Measurements from ENCODE around the gene ABHD14A.

- TF ChIP-seq CTCF (IDR thresholded peaks at IDR 0.05) = no peak
- TF ChIP-seq FOXP1 (CRISPR knock-in tag; IDR thresholded peaks at IDR 0.05; ENCODE audit: borderline replicate concordance) = no peak
- TF ChIP-seq FOXP4 (CRISPR knock-in tag; IDR thresholded peaks at IDR 0.05) = no peak
These were observed 2.7 kb downstream of the ABHD14A start for GRCh38 chr3:51977446-51978142.
